ENCODE data around the gene ZNF24.

GRCh38 chr18:35331367-35332087, 12.7 kb downstream of the ZNF24 start:
- TF ChIP-seq, protein P1, sequence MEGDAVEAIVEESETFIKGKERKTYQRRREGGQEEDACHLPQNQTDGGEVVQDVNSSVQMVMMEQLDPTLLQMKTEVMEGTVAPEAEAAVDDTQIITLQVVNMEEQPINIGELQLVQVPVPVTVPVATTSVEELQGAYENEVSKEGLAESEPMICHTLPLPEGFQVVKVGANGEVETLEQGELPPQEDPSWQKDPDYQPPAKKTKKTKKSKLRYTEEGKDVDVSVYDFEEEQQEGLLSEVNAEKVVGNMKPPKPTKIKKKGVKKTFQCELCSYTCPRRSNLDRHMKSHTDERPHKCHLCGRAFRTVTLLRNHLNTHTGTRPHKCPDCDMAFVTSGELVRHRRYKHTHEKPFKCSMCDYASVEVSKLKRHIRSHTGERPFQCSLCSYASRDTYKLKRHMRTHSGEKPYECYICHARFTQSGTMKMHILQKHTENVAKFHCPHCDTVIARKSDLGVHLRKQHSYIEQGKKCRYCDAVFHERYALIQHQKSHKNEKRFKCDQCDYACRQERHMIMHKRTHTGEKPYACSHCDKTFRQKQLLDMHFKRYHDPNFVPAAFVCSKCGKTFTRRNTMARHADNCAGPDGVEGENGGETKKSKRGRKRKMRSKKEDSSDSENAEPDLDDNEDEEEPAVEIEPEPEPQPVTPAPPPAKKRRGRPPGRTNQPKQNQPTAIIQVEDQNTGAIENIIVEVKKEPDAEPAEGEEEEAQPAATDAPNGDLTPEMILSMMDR (IDR thresholded peaks at IDR 0.05; ENCODE audit: low read length): no peak
- TF ChIP-seq EZH2phosphoT487 (IDR thresholded peaks at IDR 0.05; ENCODE audit: low read length): no peak

Measured in MM.1S (cell line).